H9 (cell line): ENCODE results near the gene SLC17A2. TPM values are rescaled to one million over a fixed set of nuclear protein-coding genes. Genes with fewer than 3 reads are reported as not detected.

Experiments
- DNase-seq: peaks from one replicate; pipeline ENCODE4 v3.0.0-alpha.2; 2017
- H2AFZ ChIP-seq: one replicate; pipeline ENCODE4 v1.6.1; 2013; ENCODE audit warnings: mild to moderate bottlenecking, low read length, control low read depth, moderate library complexity
- H2AK5ac ChIP-seq: 2 replicates; pipeline ENCODE4 v1.6.1; 2013; ENCODE audit warnings: low read length, control low read depth, mixed read lengths; ENCODE audit not compliant: insufficient read length
- H2BK120ac ChIP-seq: one replicate; pipeline ENCODE4 v1.6.1; 2013; ENCODE audit warnings: low read depth, mild to moderate bottlenecking, low read length, control low read depth, inconsistent platforms; ENCODE audit not compliant: poor library complexity, severe bottlenecking
- H2BK12ac ChIP-seq: 2 replicates; pipeline ENCODE4 v1.6.1; 2013; ENCODE audit warnings: low read length, control low read depth, mixed read lengths, low read depth; ENCODE audit not compliant: insufficient read length
- H2BK15ac ChIP-seq: 2 replicates; pipeline ENCODE4 v1.6.1; 2013; ENCODE audit warnings: low read depth, low read length, control low read depth
- H2BK20ac ChIP-seq: one replicate; pipeline ENCODE4 v1.6.1; 2013; ENCODE audit warnings: low read depth, mild to moderate bottlenecking, low read length, control low read depth, inconsistent platforms; ENCODE audit not compliant: poor library complexity, severe bottlenecking
- H2BK5ac ChIP-seq: 2 replicates; pipeline ENCODE4 v1.6.1; 2013; ENCODE audit warnings: low read length, control low read depth, mixed read lengths; ENCODE audit not compliant: insufficient read length
- H3K14ac ChIP-seq: 2 replicates; pipeline ENCODE4 v1.6.1; 2013; ENCODE audit warnings: low read length, control low read depth; ENCODE audit not compliant: insufficient read depth
- H3K18ac ChIP-seq: 2 replicates; pipeline ENCODE4 v1.6.1; 2013; ENCODE audit warnings: low read depth, mild to moderate bottlenecking, mixed read lengths, low read length, control low read depth; ENCODE audit not compliant: insufficient read length
- H3K23ac ChIP-seq: 2 replicates; pipeline ENCODE4 v1.6.1; 2013; ENCODE audit warnings: low read length, control low read depth, mixed read lengths, low read depth; ENCODE audit not compliant: insufficient read length
- H3K23me2 ChIP-seq: 2 replicates; pipeline ENCODE4 v1.6.1; 2013; ENCODE audit warnings: low read depth, mild to moderate bottlenecking, mixed read lengths, low read length, control low read depth; ENCODE audit not compliant: insufficient read length, poor library complexity, severe bottlenecking
- H3K27ac ChIP-seq: 2 replicates; pipeline ENCODE4 v1.5.1; 2013; ENCODE audit warnings: low read length, control low read depth, mixed read lengths, low read depth; ENCODE audit not compliant: insufficient read length
- H3K27me3 ChIP-seq: 2 replicates; pipeline ENCODE4 v1.6.1; 2013; ENCODE audit warnings: low read length, control low read depth, inconsistent platforms; ENCODE audit not compliant: insufficient read depth
- H3K4ac ChIP-seq: 2 replicates; pipeline ENCODE4 v1.6.1; 2013; ENCODE audit warnings: low read depth, mild to moderate bottlenecking, control low read depth, inconsistent platforms, low read length, moderate library complexity
- H3K4me1 ChIP-seq: 2 replicates; pipeline ENCODE4 v1.6.1; 2013; ENCODE audit warnings: low read length, control low read depth, inconsistent platforms; ENCODE audit not compliant: insufficient read depth
- H3K4me2 ChIP-seq: 2 replicates; pipeline ENCODE4 v1.6.1; 2013; ENCODE audit warnings: low read length, control low read depth, mixed read lengths; ENCODE audit not compliant: insufficient read length, insufficient read depth
- H3K56ac ChIP-seq: 2 replicates; pipeline ENCODE4 v1.6.1; 2013; ENCODE audit warnings: low read depth, mild to moderate bottlenecking, mixed read lengths, low read length, control low read depth; ENCODE audit not compliant: insufficient read length
- H3K79me1 ChIP-seq: 2 replicates; pipeline ENCODE4 v1.6.1; 2013; ENCODE audit warnings: low read depth, mild to moderate bottlenecking, moderate library complexity, low read length, control low read depth, inconsistent platforms; ENCODE audit not compliant: insufficient read depth, poor library complexity, severe bottlenecking
- H3K79me2 ChIP-seq: 2 replicates; pipeline ENCODE4 v1.6.1; 2013; ENCODE audit warnings: low read length, control low read depth, inconsistent platforms; ENCODE audit not compliant: insufficient read depth
- H3K9ac ChIP-seq: 2 replicates; pipeline ENCODE4 v1.6.1; 2013; ENCODE audit warnings: low read length, control low read depth, mixed read lengths; ENCODE audit not compliant: insufficient read length; ENCODE audit errors: extremely low read depth
- H3K9me3 ChIP-seq: one replicate; pipeline ENCODE4 v1.6.1; 2013; ENCODE audit warnings: low read depth, low read length, inconsistent platforms; ENCODE audit not compliant: control insufficient read depth
- H3T11ph ChIP-seq: one replicate; pipeline ENCODE4 v1.6.1; 2013; ENCODE audit warnings: mild to moderate bottlenecking, low read length, control low read depth, inconsistent platforms
- H4K20me1 ChIP-seq: one replicate; pipeline ENCODE4 v1.6.1; 2013; ENCODE audit not compliant: control insufficient read depth, insufficient read length, insufficient read depth
- H4K5ac ChIP-seq: 2 replicates; pipeline ENCODE4 v1.6.1; 2013; ENCODE audit warnings: low read depth, mild to moderate bottlenecking, mixed read lengths, low read length, control low read depth; ENCODE audit not compliant: insufficient read length
- H4K8ac ChIP-seq: replicated peaks from 2 replicates; pipeline ENCODE4 v1.6.1; 2013; ENCODE audit warnings: low read length, control low read depth, mixed read lengths, low read depth; ENCODE audit not compliant: insufficient read length
- H4K91ac ChIP-seq: 2 replicates; pipeline ENCODE4 v1.6.1; 2013; ENCODE audit warnings: low read depth, mild to moderate bottlenecking, moderate library complexity, mixed read lengths, low read length, control low read depth; ENCODE audit not compliant: insufficient read length
- H3K27ac Mint-ChIP-seq, 3 experiments: 2 replicates in 2 of 3; 3 replicates in 1 of 3; pipeline ENCODE4 v1.8.0; 2020 to 2021; ENCODE audit warnings: mixed read lengths in 3 of 3, mild to moderate bottlenecking in 1 of 3, moderate library complexity in 1 of 3
- H3K27me3 Mint-ChIP-seq: 2 replicates; pipeline ENCODE4 v1.8.0; 2021; ENCODE audit warnings: low read depth, mild to moderate bottlenecking, moderate library complexity, mixed read lengths
- H3K36me3 Mint-ChIP-seq, 3 experiments: 2 replicates in 2 of 3; 3 replicates in 1 of 3; pipeline ENCODE4 v1.8.0; 2020 to 2021; ENCODE audit warnings: low read depth in 3 of 3, mixed read lengths in 3 of 3; ENCODE audit not compliant: insufficient read depth in 1 of 3
- H3K4me1 Mint-ChIP-seq, 2 experiments: 2 replicates each; pipeline ENCODE4 v1.8.0; 2020; ENCODE audit warnings: mixed read lengths in 2 of 2
- H3K4me3 Mint-ChIP-seq, 2 experiments: 2 replicates in 1 of 2; 3 replicates in 1 of 2; pipeline ENCODE4 v1.8.0; 2020 to 2021; ENCODE audit warnings: mild to moderate bottlenecking in 2 of 2, mixed read lengths in 2 of 2, moderate library complexity in 1 of 2
- H3K9me3 Mint-ChIP-seq, 2 experiments: 2 replicates in 1 of 2; 3 replicates in 1 of 2; pipeline ENCODE4 v1.8.0; 2020; ENCODE audit warnings: mild to moderate bottlenecking in 2 of 2, mixed read lengths in 2 of 2, moderate library complexity in 1 of 2
- CTCF ChIP-seq: fragments of 200-600 bp; sonication (generic); conservative IDR thresholded peaks from 3 replicates; pipeline ENCODE4 v1.8.0; 2021; ENCODE audit warnings: antibody characterized with exemption, mild to moderate bottlenecking
- WGBS: extraction: QIAGEN DNeasy Blood & Tissue Kit; methylation state at CpG from one replicate; pipeline ENCODE4 v1.1.7; 2013; ENCODE audit warnings: missing lambda C conversion rate, low lambda C conversion rate, mixed read lengths; ENCODE audit not compliant: insufficient read length; ENCODE audit errors: extremely low coverage; 5-methylcytosine and 5-hydroxymethylcytosine counted together
- total RNA-seq: library from RNA; stranded (reverse); gene quantifications from 2 replicates; pipeline ENCODE4 v1.2.1, GENCODE V29; 2021

SLC17A2 gene
- total RNA-seq, 1 experiment from 2014 or later, result not detected

GRCh38 chr6:25916330-25916729 lies 14.2 kb downstream of the SLC17A2 start:
- no peak overlapping the region for H2BK12ac ChIP-seq

More at GRCh38 chr6:25916330-25916729, 14.2 kb downstream of the SLC17A2 start:
- Mint-ChIP-seq H3K27me3 (no peaks in the 10 kb centered on the region), H3K27ac (no peak overlapping the region), H3K36me3 (no peaks in the 10 kb centered on the region), H3K4me1 (peaks cover 3 to 5% of the 10 kb centered on the region in 2 experiments; a peak in 2 of 4 replicates), H3K4me3 (no peak overlapping the region), H3K9me3 (no peaks in the 10 kb centered on the region)
- Histone ChIP-seq H4K5ac (no peak overlapping the region), H3K4ac (no peak overlapping the region), H4K8ac (no peak overlapping the region), H3K79me2 (no peaks in the 10 kb centered on the region), H3K27me3 (no peaks in the 10 kb centered on the region), H3K27ac (no peak overlapping the region), H3K79me1 (no peaks in the 10 kb centered on the region), H4K20me1 (no peaks in the 10 kb centered on the region), H3K18ac (no peak overlapping the region), H2BK15ac (no peak overlapping the region), H4K91ac (no peak overlapping the region), H2BK120ac (no peak overlapping the region), H3K9me3 (no peaks in the 10 kb centered on the region), H3K14ac (no peak overlapping the region), H2BK5ac (no peak overlapping the region), H2AK5ac (no peak overlapping the region), H3T11ph (no peak overlapping the region), H3K23me2 (no peaks in the 10 kb centered on the region), H3K23ac (no peak overlapping the region), H3K9ac (no peak overlapping the region), H3K56ac (no peak overlapping the region), H2AFZ (no peak overlapping the region), H2BK20ac (no peak overlapping the region), H3K4me1 (no peaks in the 10 kb centered on the region), H3K4me2 (no peak overlapping the region)
- no peak for TF ChIP-seq CTCF
- no peak for DNase-seq
- WGBS, result no CpG with 5 or more reads among the region's 3 CpGs
